ENCODE data around the gene ABLIM1. TPM values are rescaled to one million over a fixed set of nuclear protein-coding genes. Genes with fewer than 3 reads are reported as not detected.

Gene ABLIM1
- polyA plus RNA-seq, 3 donors: 0.33 to 0.91 (median 0.57) TPM

GRCh38 chr10:114507449-114507848 is 150.6 kb downstream of the ABLIM1 start:
- Histone ChIP-seq H3K36me3 (replicated peaks in 1 of 2; ENCODE audit: control insufficient read depth in 1 of 2, insufficient read depth in 2 of 2, low read length in 2 of 2) (no peaks in the 10 kb centered on the region), H3K9ac (ENCODE audit: insufficient read depth, low read length, poor library complexity, severe bottlenecking) (no peak overlapping the region), H3K4me1 (ENCODE audit: control insufficient read depth in 1 of 2, insufficient read depth in 2 of 2, low read length in 2 of 2) (no peaks in the 10 kb centered on the region), H3K79me2 (ENCODE audit: insufficient read depth, low read length) (no peaks in the 10 kb centered on the region), H3K9me3 (replicated peaks in 1 of 2; ENCODE audit: control insufficient read depth in 1 of 2, insufficient read depth in 1 of 2, low read length in 2 of 2) (no peaks in the 10 kb centered on the region), H3K27ac (ENCODE audit: low read depth in 1 of 2, low read length in 2 of 2) (no peak overlapping the region), H3K4me2 (replicated peaks; ENCODE audit: extremely low read depth, low read length, poor library complexity, severe bottlenecking) (no peak overlapping the region), H3K4me3 (replicated peaks in 1 of 3; ENCODE audit: low read depth in 2 of 3, low read length in 3 of 3) (no peak overlapping the region), H3K27me3 (ENCODE audit: control insufficient read depth in 2 of 2, insufficient read depth in 2 of 2, low read length in 2 of 2) (no peaks in the 10 kb centered on the region), H4K20me1 (ENCODE audit: insufficient read depth, low read length) (no peaks in the 10 kb centered on the region), H2AFZ (ENCODE audit: insufficient read depth, low read depth, low read length, poor library complexity, severe bottlenecking) (no peak overlapping the region)
- no peak overlapping the region for H3K27ac Mint-ChIP-seq
- no peaks in the 10 kb centered on the region for H3K4me1 Mint-ChIP-seq
- peaks cover 0 to 4% (median 0%) of the 10 kb centered on the region in 7 donors for H3K9me3 Mint-ChIP-seq
- no peak overlapping the region for H3K4me3 Mint-ChIP-seq
- WGBS (ENCODE audit: insufficient coverage): 30% methylated on average over 2 of the region's 4 CpGs
- intact Hi-C loops (cut with micrococcal nuclease): no loop called here
- no peak for DNase-seq
- H3K36me3 Mint-ChIP-seq: no peaks in the 10 kb centered on the region
- TF ChIP-seq CTCF (IDR thresholded peaks at IDR 0.05): no peak
- no peaks in the 10 kb centered on the region for H3K27me3 Mint-ChIP-seq (ENCODE audit: low read depth in 3 of 3)

GRCh38 chr10:114506871-114507385 is 151.1 kb downstream of the ABLIM1 start:
- H3K9ac ChIP-seq (ENCODE audit: insufficient read depth, low read length, poor library complexity, severe bottlenecking): no peak overlapping the region
- no peaks in the 10 kb centered on the region for H3K4me1 Mint-ChIP-seq
- no peaks in the 10 kb centered on the region for H3K36me3 Mint-ChIP-seq

More at GRCh38 chr10:114506871-114507385, 151.1 kb downstream of the ABLIM1 start:
- no peaks in the 10 kb centered on the region for H3K4me1 ChIP-seq (ENCODE audit: control insufficient read depth in 1 of 2, insufficient read depth in 2 of 2, low read length in 2 of 2)
- Mint-ChIP-seq H3K4me3 (no peak overlapping the region), H3K27me3 (ENCODE audit: low read depth in 3 of 3) (no peaks in the 10 kb centered on the region), H3K27ac (no peak overlapping the region), H3K9me3 (peaks cover 0 to 4% (median 0%) of the 10 kb centered on the region in 7 donors)
- no peaks in the 10 kb centered on the region for H3K9me3 ChIP-seq (replicated peaks in 1 of 2; ENCODE audit: control insufficient read depth in 1 of 2, insufficient read depth in 1 of 2, low read length in 2 of 2)
- H3K4me2 ChIP-seq (replicated peaks; ENCODE audit: extremely low read depth, low read length, poor library complexity, severe bottlenecking): no peak overlapping the region
- TF ChIP-seq CTCF (IDR thresholded peaks at IDR 0.05): no peak
- intact Hi-C loops (cut with micrococcal nuclease): no loop called here
- no peaks in the 10 kb centered on the region for H3K27me3 ChIP-seq (ENCODE audit: control insufficient read depth in 2 of 2, insufficient read depth in 2 of 2, low read length in 2 of 2)
- H2AFZ ChIP-seq (ENCODE audit: insufficient read depth, low read depth, low read length, poor library complexity, severe bottlenecking): no peak overlapping the region
- 14% methylated on average over 1 of the region's 3 CpGs for WGBS (ENCODE audit: insufficient coverage)
- no peak overlapping the region for H3K4me3 ChIP-seq (replicated peaks in 1 of 3; ENCODE audit: low read depth in 2 of 3, low read length in 3 of 3)
- H3K27ac ChIP-seq (ENCODE audit: low read depth in 1 of 2, low read length in 2 of 2): no peak overlapping the region
- no peaks in the 10 kb centered on the region for H3K79me2 ChIP-seq (ENCODE audit: insufficient read depth, low read length)
- no peaks in the 10 kb centered on the region for H4K20me1 ChIP-seq (ENCODE audit: insufficient read depth, low read length)
- no peak for DNase-seq
- no peaks in the 10 kb centered on the region for H3K36me3 ChIP-seq (replicated peaks in 1 of 2; ENCODE audit: control insufficient read depth in 1 of 2, insufficient read depth in 2 of 2, low read length in 2 of 2)

Measured in CD14-positive monocyte (primary cell).